CD14-positive monocyte (primary cell): ENCODE results near the gene SC5D. TPM values are rescaled to one million over a fixed set of nuclear protein-coding genes. Genes with fewer than 3 reads are reported as not detected.

Source experiments
- DNase-seq, 3 donors: peaks; one replicate each; pipeline ENCODE4 v3.0.0-alpha.2; 2011 to 2022
- H2AFZ ChIP-seq: 2 replicates; pipeline ENCODE4 v1.6.0; 2012; ENCODE audit warnings: mild to moderate bottlenecking, low read depth, low read length, inconsistent platforms; ENCODE audit not compliant: insufficient read depth, poor library complexity, severe bottlenecking
- H3K27ac ChIP-seq, 2 donors: 1 replicate in 1 of 2; 2 replicates in 1 of 2; pipeline ENCODE4 v1.5.1; 2012 to 2013; ENCODE audit warnings: low read length in 2 of 2, control low read depth in 1 of 2, inconsistent platforms in 1 of 2, low read depth in 1 of 2, mild to moderate bottlenecking in 1 of 2
- H3K27me3 ChIP-seq, 2 donors: one replicate each; pipeline versions ENCODE4 v1.6.0 to v1.6.1; 2011 to 2013; ENCODE audit warnings: low read length in 2 of 2; ENCODE audit not compliant: control insufficient read depth in 2 of 2, insufficient read depth in 2 of 2
- H3K36me3 ChIP-seq, 2 donors: replicated peaks in 1 of 2; 1 replicate in 1 of 2; 2 replicates in 1 of 2; pipeline versions ENCODE4 v1.5.1 to v1.6.1; 2012 to 2013; ENCODE audit warnings: low read length in 2 of 2, control low read depth in 1 of 2, inconsistent platforms in 1 of 2, mild to moderate bottlenecking in 1 of 2; ENCODE audit not compliant: insufficient read depth in 2 of 2, control insufficient read depth in 1 of 2
- H3K4me1 ChIP-seq, 2 donors: 1 replicate in 1 of 2; 2 replicates in 1 of 2; pipeline versions ENCODE4 v1.5.1 to v1.6.1; 2012 to 2013; ENCODE audit warnings: low read length in 2 of 2, control low read depth in 1 of 2, inconsistent platforms in 1 of 2, mild to moderate bottlenecking in 1 of 2, moderate library complexity in 1 of 2; ENCODE audit not compliant: insufficient read depth in 2 of 2, control insufficient read depth in 1 of 2
- H3K4me2 ChIP-seq: replicated peaks from 2 replicates; pipeline ENCODE3; 2012; ENCODE audit warnings: low read length, moderate library complexity, mild to moderate bottlenecking; ENCODE audit not compliant: poor library complexity, severe bottlenecking; ENCODE audit errors: extremely low read depth
- H3K4me3 ChIP-seq, 3 experiments: fragments of 200-600 bp in 1 of 3; sonication (generic) in 1 of 3; replicated peaks in 1 of 3; 1 replicate in 2 of 3; 2 replicates in 1 of 3; pipeline ENCODE4 v1.5.1; 2011 to 2013; ENCODE audit warnings: low read length in 3 of 3, mild to moderate bottlenecking in 3 of 3, control low read depth in 2 of 3, low read depth in 2 of 3, inconsistent platforms in 1 of 3, moderate library complexity in 1 of 3
- H3K79me2 ChIP-seq: 2 replicates; pipeline ENCODE4 v1.6.0; 2012; ENCODE audit warnings: mild to moderate bottlenecking, control low read depth, inconsistent platforms, low read length, moderate library complexity; ENCODE audit not compliant: insufficient read depth
- H3K9ac ChIP-seq: 2 replicates; pipeline ENCODE4 v1.6.0; 2017; ENCODE audit warnings: low read length, mild to moderate bottlenecking; ENCODE audit not compliant: insufficient read depth, poor library complexity, severe bottlenecking
- H3K9me3 ChIP-seq, 2 donors: replicated peaks in 1 of 2; 1 replicate in 1 of 2; 2 replicates in 1 of 2; pipeline versions ENCODE4 v1.5.1 to v1.6.1; 2012 to 2013; ENCODE audit warnings: low read length in 2 of 2, control low read depth in 1 of 2; ENCODE audit not compliant: control insufficient read depth in 1 of 2, insufficient read depth in 1 of 2
- H4K20me1 ChIP-seq: 2 replicates; pipeline ENCODE4 v1.6.0; 2012; ENCODE audit warnings: mild to moderate bottlenecking, low read length, control low read depth, moderate library complexity; ENCODE audit not compliant: insufficient read depth
- H3K27ac Mint-ChIP-seq, 7 donors: one replicate each; pipeline ENCODE4 v1.8.0; 2020; ENCODE audit warnings: mild to moderate bottlenecking in 7 of 7, mixed read lengths in 7 of 7, moderate library complexity in 6 of 7, inconsistent platforms in 2 of 7
- H3K27me3 Mint-ChIP-seq, 3 donors: one replicate each; pipeline ENCODE4 v1.8.0; 2021 to 2022; ENCODE audit warnings: low read depth in 3 of 3, mild to moderate bottlenecking in 3 of 3, mixed read lengths in 3 of 3, moderate library complexity in 3 of 3, inconsistent platforms in 1 of 3
- H3K36me3 Mint-ChIP-seq, 2 donors: one replicate each; pipeline ENCODE4 v1.8.0; 2020; ENCODE audit warnings: mixed read lengths in 2 of 2, inconsistent platforms in 1 of 2, mild to moderate bottlenecking in 1 of 2
- H3K4me1 Mint-ChIP-seq: one replicate; pipeline ENCODE4 v1.8.0; 2020; ENCODE audit warnings: mild to moderate bottlenecking, mixed read lengths
- H3K4me3 Mint-ChIP-seq, 2 donors: one replicate each; pipeline ENCODE4 v1.8.0; 2020; ENCODE audit warnings: mild to moderate bottlenecking in 2 of 2, mixed read lengths in 2 of 2, moderate library complexity in 1 of 2
- H3K9me3 Mint-ChIP-seq, 7 donors: one replicate each; pipeline ENCODE4 v1.8.0; 2020 to 2022; ENCODE audit warnings: mixed read lengths in 7 of 7, mild to moderate bottlenecking in 6 of 7, moderate library complexity in 6 of 7, inconsistent platforms in 2 of 7
- CTCF ChIP-seq: fragments of 200-600 bp; IDR thresholded peaks from one replicate; pipeline ENCODE4 v1.8.0; 2022; ENCODE audit warnings: antibody characterized with exemption, mild to moderate bottlenecking
- WGBS: methylation state at CpG from one replicate; pipeline ENCODE4 v1.1.5; 2013; ENCODE audit warnings: missing lambda C conversion rate; ENCODE audit not compliant: insufficient coverage; 5-methylcytosine and 5-hydroxymethylcytosine counted together
- intact Hi-C, 2 donors: fragments of 100-400 bp; cut with micrococcal nuclease; formaldehyde crosslinking; loops; one replicate each; pipeline versions ENCODE4 v1.15.0 to v1.15.1; 2023
- polyA plus RNA-seq, 3 donors: library from polyadenylated mRNA; depleted of rRNA in 1 of 3; unstranded in 2 of 3; stranded (reverse) in 1 of 3; fragments of 300-500 nt in 2 of 3; fragments of >200 nt in 1 of 3; fragmentation: Illumina TruSeq in 2 of 3; gene quantifications; 1 replicate in 2 of 3; 2 replicates in 1 of 3; pipeline ENCODE4 v1.2.3, GENCODE V29; 2012 to 2021

The SC5D gene
- polyA plus RNA-seq, 3 donors: 6.4 to 8.3 (median 8.3) TPM

- intact Hi-C loops: no loop called here
- H3K27me3 Mint-ChIP-seq: peaks cover 1 to 6% (median 2%) of the 10 kb centered on the region in 3 donors
- DNase-seq: no peak
These were observed 9.6 kb upstream of the SC5D start for GRCh38 chr11:121282886-121283502.

GRCh38 chr11:121291319-121291718 is 1.3 kb upstream of the SC5D start:
- no peak overlapping the region for H3K4me3 ChIP-seq
- H3K27me3 Mint-ChIP-seq: peaks cover 0 to 3% (median 2%) of the 10 kb centered on the region in 3 donors
- peaks cover 0 to 5% of the 10 kb centered on the region in 2 donors for H3K36me3 Mint-ChIP-seq
- H3K4me1 ChIP-seq: peaks cover 14 to 18% of the 10 kb centered on the region in 2 donors
- H3K9me3 Mint-ChIP-seq: peaks cover 0 to 3% (median 0%) of the 10 kb centered on the region in 7 donors
- peak overlapping the region in 1 of 7 donors; percentile 43 for H3K27ac Mint-ChIP-seq
- no peak for DNase-seq
- no peak overlapping the region for H3K4me2 ChIP-seq
- no peak overlapping the region for H3K4me3 Mint-ChIP-seq
- H3K27ac ChIP-seq: no peak overlapping the region
- H3K9ac ChIP-seq: no peak overlapping the region
- no peaks in the 10 kb centered on the region for H3K36me3 ChIP-seq
- no peaks in the 10 kb centered on the region for H3K27me3 ChIP-seq
- H2AFZ ChIP-seq: no peak overlapping the region
- H4K20me1 ChIP-seq: no peaks in the 10 kb centered on the region
- peaks cover 36% of the 10 kb centered on the region for H3K79me2 ChIP-seq
- no CpG with 5 or more reads among the region's 3 CpGs for WGBS
- no peak for TF ChIP-seq CTCF
- H3K4me1 Mint-ChIP-seq: peaks cover 22% of the 10 kb centered on the region
- no peaks in the 10 kb centered on the region for H3K9me3 ChIP-seq
- intact Hi-C loops: no loop called here

More at GRCh38 chr11:121282886-121283502, 9.6 kb upstream of the SC5D start:
- H3K27me3 ChIP-seq: no peaks in the 10 kb centered on the region
- H3K27ac ChIP-seq: no peak overlapping the region
- H3K36me3 ChIP-seq: no peaks in the 10 kb centered on the region
- no peaks in the 10 kb centered on the region for H4K20me1 ChIP-seq
- no peak overlapping the region for H3K4me2 ChIP-seq
- Mint-ChIP-seq H3K36me3 (no peaks in the 10 kb centered on the region), H3K4me1 (peaks cover 4% of the 10 kb centered on the region), H3K4me3 (no peak overlapping the region), H3K27ac (no peak overlapping the region), H3K9me3 (peaks cover 2 to 22% (median 11%) of the 10 kb centered on the region in 7 donors)
- no peak overlapping the region for H3K9ac ChIP-seq
- peaks cover 0 to 11% of the 10 kb centered on the region in 2 donors for H3K9me3 ChIP-seq
- TF ChIP-seq CTCF: no peak
- 100% methylated on average over 2 of the region's 4 CpGs for WGBS
- H2AFZ ChIP-seq: no peak overlapping the region
- no peaks in the 10 kb centered on the region for H3K79me2 ChIP-seq
- H3K4me3 ChIP-seq: no peak overlapping the region
- H3K4me1 ChIP-seq: no peaks in the 10 kb centered on the region
